SK-N-SH (cell line): Measurements from ENCODE around the gene MGA. TPM values are rescaled to one million over a fixed set of nuclear protein-coding genes. Genes with fewer than 3 reads are reported as not detected.

Source experiments
- CTCF ChIA-PET: fragments of 300-600, 350-600 bp; formaldehyde crosslinking; extraction: SDS; loops from one replicate; lab custom pipeline; 2021; lab: Yijun Ruan, JAX
- POLR2A ChIA-PET: fragments of 350-600 bp; sonication (Branson Sonifier 250); formaldehyde crosslinking; extraction: SDS; loops from one replicate; lab custom pipeline; 2020; ENCODE audit warnings: antibody characterized with exemption, inconsistent platforms; lab: Yijun Ruan, JAX
- DNase-seq: peaks from one replicate; pipeline ENCODE4 v3.0.0; 2012
- H2AFZ ChIP-seq: fragments of 200-600 bp; sonication (generic); 2 replicates; pipeline ENCODE4 v1.8.1; 2016; ENCODE audit warnings: antibody characterized with exemption, mild to moderate bottlenecking, low read depth
- H3F3A ChIP-seq: fragments of 200-600 bp; sonication (generic); replicated peaks from 2 replicates; pipeline ENCODE3; 2016; ENCODE audit warnings: antibody characterized with exemption, mild to moderate bottlenecking; ENCODE audit not compliant: insufficient read depth
- H3K27ac ChIP-seq, 2 experiments: fragments of 200-500 bp in 1 of 2; fragments of 200-600 bp in 1 of 2; sonication (Bioruptor generic) in 1 of 2; sonication (generic), shearing (Covaris generic) in 1 of 2; 2 replicates each; pipeline versions ENCODE4 v1.5.1 to v1.6.1; 2014 to 2016; ENCODE audit warnings: low read depth in 2 of 2, inconsistent platforms in 1 of 2, low read length in 1 of 2, mild to moderate bottlenecking in 1 of 2, mixed read lengths in 1 of 2
- H3K27me3 ChIP-seq: fragments of 200-600 bp; sonication (generic), shearing (Covaris generic); 2 replicates; pipeline ENCODE4 v1.6.1; 2016; ENCODE audit warnings: mixed run types; ENCODE audit not compliant: insufficient read depth
- H3K36me3 ChIP-seq, 2 experiments: fragments of 200-500 bp in 1 of 2; fragments of 200-600 bp in 1 of 2; sonication (Bioruptor generic) in 1 of 2; sonication (generic) in 1 of 2; replicated peaks in 1 of 2; 2 replicates each; pipeline versions ENCODE3 to v1.5.1; 2014 to 2016; ENCODE audit warnings: low read length in 1 of 2, mild to moderate bottlenecking in 1 of 2; ENCODE audit not compliant: insufficient read depth in 2 of 2, control insufficient read depth in 1 of 2
- H3K4me1 ChIP-seq, 2 experiments: fragments of 200-500 bp in 1 of 2; fragments of 200-600 bp in 1 of 2; sonication (Bioruptor generic) in 1 of 2; sonication (generic), shearing (Covaris generic) in 1 of 2; 2 replicates each; pipeline versions ENCODE4 v1.5.1 to v1.6.1; 2014 to 2016; ENCODE audit warnings: low read depth in 1 of 2, low read length in 1 of 2, mixed run types in 1 of 2; ENCODE audit not compliant: insufficient read depth in 2 of 2, control insufficient read depth in 1 of 2
- H3K4me2 ChIP-seq: fragments of 200-600 bp; sonication (generic), shearing (Covaris generic); 2 replicates; pipeline ENCODE4 v1.6.1; 2017; ENCODE audit warnings: mixed run types
- H3K4me3 ChIP-seq, 2 experiments: fragments of 200-500 bp in 1 of 2; fragments of 200-600 bp in 1 of 2; sonication (Bioruptor generic) in 1 of 2; sonication (generic), shearing (Covaris generic) in 1 of 2; 2 replicates each; pipeline versions ENCODE4 v1.5.1 to v1.8.1; 2014 to 2016; ENCODE audit warnings: low read depth in 2 of 2, inconsistent platforms in 1 of 2, low read length in 1 of 2, mild to moderate bottlenecking in 1 of 2, mixed read lengths in 1 of 2, moderate library complexity in 1 of 2
- H3K79me2 ChIP-seq: fragments of 200-600 bp; sonication (generic); 2 replicates; pipeline ENCODE4 v1.8.1; 2017; ENCODE audit warnings: mild to moderate bottlenecking; ENCODE audit not compliant: insufficient read depth
- H3K9ac ChIP-seq: fragments of 200-600 bp; sonication (generic); 2 replicates; pipeline ENCODE4 v1.6.1; 2017; ENCODE audit warnings: mixed run types
- H3K9me2 ChIP-seq: fragments of 200-600 bp; sonication (generic); 2 replicates; pipeline ENCODE4 v1.6.1; 2017; ENCODE audit warnings: mixed run types
- H3K9me3 ChIP-seq: fragments of 200-600 bp; sonication (generic); 2 replicates; pipeline ENCODE4 v1.6.1; 2017; ENCODE audit warnings: mixed run types, mild to moderate bottlenecking, moderate library complexity
- H4K20me1 ChIP-seq: fragments of 200-600 bp; sonication (generic); 2 replicates; pipeline ENCODE4 v1.6.1; 2017; ENCODE audit warnings: mild to moderate bottlenecking, mixed run types; ENCODE audit not compliant: insufficient read depth
- FOXM1 ChIP-seq: IDR thresholded peaks from 2 replicates; pipeline ENCODE4 v1.4.0; 2012; ENCODE audit warnings: low read depth, mild to moderate bottlenecking
- GABPA ChIP-seq: IDR thresholded peaks from 2 replicates; pipeline ENCODE4 v1.4.0; 2012; ENCODE audit warnings: low read depth, mild to moderate bottlenecking
- JUND ChIP-seq: IDR thresholded peaks from 2 replicates; pipeline ENCODE4 v1.4.0; 2012
- MXI1 ChIP-seq: IDR thresholded peaks from 2 replicates; pipeline ENCODE4 v1.6.1; 2012; ENCODE audit warnings: mild to moderate bottlenecking, low read depth, low read length, improper control_type of control experiment
- RAD21 ChIP-seq: IDR thresholded peaks from 2 replicates; pipeline ENCODE4 v1.6.1; 2012; ENCODE audit warnings: mild to moderate bottlenecking, low read length
- RXRA ChIP-seq: IDR thresholded peaks from 2 replicates; pipeline ENCODE4 v1.4.0; 2012; ENCODE audit warnings: low read depth, mild to moderate bottlenecking, borderline replicate concordance
- SIN3A ChIP-seq: IDR thresholded peaks from 2 replicates; pipeline ENCODE4 v1.6.1; 2012; ENCODE audit warnings: low read depth, mild to moderate bottlenecking, low read length, moderate library complexity, borderline replicate concordance
- WGBS: methylation state at CpG from one replicate; pipeline ENCODE4 v1.1.6; 2017; ENCODE audit warnings: low lambda C conversion rate; 5-methylcytosine and 5-hydroxymethylcytosine counted together
- polyA plus RNA-seq, 3 experiments: library from polyadenylated mRNA; depleted of rRNA; stranded (reverse); fragments of >200 nt; gene quantifications; 2 replicates each; pipeline ENCODE4 v1.2.3, GENCODE V29; 2012

MGA gene
- polyA plus RNA-seq, 1 of the 3 experiments (the other 2 are of a cell fraction), result 2.3 TPM

GRCh38 chr15:41809526-41810220, 149.5 kb downstream of the MGA start:
- Histone ChIP-seq H3K27me3 (no peaks in the 10 kb centered on the region), H3K79me2 (no peaks in the 10 kb centered on the region), H4K20me1 (no peaks in the 10 kb centered on the region), H3K9ac (no peak overlapping the region), H3K4me2 (no peak overlapping the region)
- WGBS, result 93% methylated on average over 10 of the region's 12 CpGs
- TF ChIP-seq GABPA (no peak), SIN3A (no peak)
- TF ChIP-seq, all 33 proteins: peak for 0
- DNase-seq, result no peak
- H3F3A ChIP-seq, result no peaks in the 10 kb centered on the region
- no peaks in the 10 kb centered on the region for H3K9me2 ChIP-seq
- H3K4me3 ChIP-seq, result no peak overlapping the region
- ChIA-PET POLR2A (interaction anchor here (4.2 kb wide), 1 partner anchor 36 kb away, joined by 13 read pairs; the partner anchor contains the start of gene MAPKBP1), CTCF (interaction anchor here (0.9 to 5.3 kb wide), 10 partner anchors 14 to 343 kb away, joined by 3 to 114 read pairs (median 23); partner anchors contain the start of gene MAPKBP1)
- no peaks in the 10 kb centered on the region for H3K9me3 ChIP-seq
- H3K36me3 ChIP-seq, result peaks cover 0 to 17% of the 10 kb centered on the region in 2 experiments
- peaks cover 0 to 22% of the 10 kb centered on the region in 2 experiments; a peak in 1 of 4 replicates for H3K4me1 ChIP-seq
- no peak overlapping the region for H2AFZ ChIP-seq
- no peak overlapping the region for H3K27ac ChIP-seq

GRCh38 chr15:41810651-41811431, 150.6 kb downstream of the MGA start:
- Histone ChIP-seq H3K9me3 (no peaks in the 10 kb centered on the region), H3K4me1 (peaks cover 0 to 10% of the 10 kb centered on the region in 2 experiments; a peak in 1 of 4 replicates), H3K9me2 (no peaks in the 10 kb centered on the region), H2AFZ (no peak overlapping the region), H3K9ac (no peak overlapping the region), H3K27ac (no peak overlapping the region), H3K36me3 (peaks cover 0 to 21% of the 10 kb centered on the region in 2 experiments), H4K20me1 (no peaks in the 10 kb centered on the region), H3K4me2 (no peak overlapping the region), H3F3A (no peaks in the 10 kb centered on the region), H3K79me2 (no peaks in the 10 kb centered on the region), H3K27me3 (no peaks in the 10 kb centered on the region), H3K4me3 (no peak overlapping the region)
- no peak for DNase-seq
- TF ChIP-seq JUND, result no peak
- no peak for TF ChIP-seq MXI1
- no peak for TF ChIP-seq RAD21
- no peak for TF ChIP-seq FOXM1
- TF ChIP-seq RXRA, result no peak
- 96% methylated on average over 5 of the region's 5 CpGs for WGBS
- POLR2A ChIA-PET, result interaction anchor here (4.2 kb wide), 1 partner anchor 37 kb away, joined by 13 read pairs; the partner anchor contains the start of gene MAPKBP1
- CTCF ChIA-PET, result interaction anchor here (0.6 to 5.3 kb wide), 35 partner anchors 9 to 347 kb away, joined by 3 to 114 read pairs (median 5); partner anchors contain the start of gene MAPKBP1
